A673 (cell line): ENCODE results near the gene GLRA2. TPM values are rescaled to one million over a fixed set of nuclear protein-coding genes. Genes with fewer than 3 reads are reported as not detected.

Source experiments
- BruUV-seq: library from RNA; stranded (reverse); fragments of 400-500 nt; replicated peaks from 2 replicates; lab custom pipeline; 2021; lab: Mats Ljungman, UMichigan
- CTCF ChIA-PET: fragments of 300-600 bp; sonication (Branson Sonifier 250); formaldehyde crosslinking; loops from one replicate; lab custom pipeline; 2022; ENCODE audit warnings: antibody characterized with exemption; lab: Charles Lee
- POLR2A ChIA-PET: fragments of 300-600 bp; sonication (Branson Sonifier 250); formaldehyde crosslinking; loops from one replicate; lab custom pipeline; 2022; ENCODE audit warnings: antibody characterized with exemption; ENCODE audit not compliant: low non-redundant PET; lab: Charles Lee
- DNase-seq: peaks from one replicate; pipeline ENCODE4 v3.0.0-alpha.2; 2015; ENCODE audit warnings: low spot score
- H3K27ac ChIP-seq: fragments of 200-600 bp; sonication (generic); 2 replicates; pipeline ENCODE4 v1.5.1; 2016; ENCODE audit warnings: mixed run types, low read depth, mild to moderate bottlenecking, mixed read lengths, antibody characterized with exemption, low read length; ENCODE audit not compliant: poor library complexity, severe bottlenecking
- H3K27me3 ChIP-seq: fragments of 200-600 bp; sonication (generic); replicated peaks from 2 replicates; pipeline ENCODE4 v1.6.1; 2017; ENCODE audit warnings: mixed run types, low read depth, mild to moderate bottlenecking, mixed read lengths, antibody characterized with exemption, low read length; ENCODE audit not compliant: insufficient read depth, poor library complexity
- H3K36me3 ChIP-seq: fragments of 200-600 bp; sonication (generic); 2 replicates; pipeline ENCODE4 v1.6.1; 2016; ENCODE audit warnings: mixed run types, mild to moderate bottlenecking, mixed read lengths, antibody characterized with exemption, low read length; ENCODE audit not compliant: insufficient read depth, poor library complexity, severe bottlenecking
- H3K4me1 ChIP-seq: fragments of 200-600 bp; sonication (generic); 2 replicates; pipeline ENCODE4 v1.6.1; 2017; ENCODE audit warnings: mixed run types, mild to moderate bottlenecking, mixed read lengths, antibody characterized with exemption, low read length; ENCODE audit not compliant: insufficient read depth, poor library complexity, severe bottlenecking
- H3K4me3 ChIP-seq: fragments of 200-600 bp; sonication (generic); 2 replicates; pipeline ENCODE4 v1.5.1; 2016; ENCODE audit warnings: low read depth, mixed run types, mild to moderate bottlenecking, mixed read lengths, low read length; ENCODE audit not compliant: poor library complexity, severe bottlenecking
- H3K9me3 ChIP-seq: fragments of 200-600 bp; sonication (generic); 2 replicates; pipeline ENCODE4 v1.6.1; 2016; ENCODE audit warnings: mixed run types, low read depth, mild to moderate bottlenecking, mixed read lengths, antibody characterized with exemption, low read length; ENCODE audit not compliant: poor library complexity, severe bottlenecking
- EZH2 ChIP-seq: fragments of 200-600 bp; sonication (generic); IDR thresholded peaks from 2 replicates; pipeline ENCODE4 v1.6.1; 2017; ENCODE audit warnings: borderline replicate concordance, low read depth, mild to moderate bottlenecking, mixed read lengths, antibody characterized with exemption, low read length; ENCODE audit not compliant: poor library complexity, severe bottlenecking
- intact Hi-C: fragments of 100-400 bp; cut with micrococcal nuclease; formaldehyde crosslinking; loops from one replicate; pipeline ENCODE4 v1.10.0; 2022; ENCODE audit not compliant: unreplicated experiment
- total RNA-seq: library from RNA; stranded (reverse); gene quantifications from 2 replicates; pipeline ENCODE4 v1.2.3, GENCODE V29; 2021
- TF ChIP-seq, protein P1 (sequence below): fragments of 300-800, 200-600 bp; sonication (generic); conservative IDR thresholded peaks from 2 replicates; pipeline ENCODE4 v1.5.1; 2017; ENCODE audit warnings: low read depth, mild to moderate bottlenecking, antibody characterized with exemption, low read length, moderate library complexity, mixed read lengths

The GLRA2 gene
- total RNA-seq, 1 experiment from 2014 or later: not detected

DNA sequence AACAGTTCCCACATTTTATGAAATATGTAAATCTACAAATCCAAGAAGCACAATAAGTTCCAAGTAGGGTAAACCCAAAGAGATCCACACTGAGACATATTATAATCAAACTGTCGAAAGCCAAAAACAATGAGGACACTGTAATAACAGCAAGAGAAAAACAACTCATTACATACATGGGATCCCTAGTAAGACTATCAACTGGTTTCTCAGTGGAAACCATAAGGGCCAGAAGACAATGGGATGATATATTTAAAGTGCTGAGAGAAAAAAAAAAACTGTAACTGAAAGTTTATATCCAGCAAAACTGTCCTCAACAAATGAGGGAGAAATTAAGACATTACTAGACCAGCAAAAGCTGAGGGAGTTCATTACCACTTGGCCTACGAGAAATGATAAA is 34.7 kb downstream of the GLRA2 start:
- no peaks in the 10 kb centered on the region for H3K36me3 ChIP-seq
- no peak for TF ChIP-seq EZH2
- DNase-seq: no peak
- H3K9me3 ChIP-seq: no peaks in the 10 kb centered on the region
- H3K27ac ChIP-seq: no peak overlapping the region
- CTCF ChIA-PET: no interaction called here
- intact Hi-C loops: no loop called here
- no peaks in the 10 kb centered on the region for H3K4me1 ChIP-seq
- POLR2A ChIA-PET: no interaction called here
- H3K27me3 ChIP-seq: no peaks in the 10 kb centered on the region
- H3K4me3 ChIP-seq: no peak overlapping the region
- no TSS peak for BruUV-seq

DNA sequence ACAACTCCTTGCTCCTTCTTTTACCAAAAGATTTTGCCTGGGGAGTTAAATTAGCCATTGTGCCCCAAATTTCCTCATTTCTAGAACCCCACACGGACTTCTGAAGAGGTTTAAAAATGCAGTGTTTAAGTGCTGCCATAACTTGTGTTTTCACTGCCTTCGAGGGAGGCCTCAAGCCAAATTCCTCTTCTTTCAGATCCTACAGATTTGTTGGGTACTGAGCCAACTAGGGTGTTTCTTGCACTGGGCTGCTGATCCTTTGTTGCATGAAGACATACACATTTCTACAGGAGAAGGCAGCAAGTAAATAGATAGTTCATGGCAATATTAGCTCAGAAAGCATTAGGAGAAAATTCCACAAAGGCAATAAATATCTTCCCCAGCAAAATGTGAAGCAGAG is 43.8 kb downstream of the GLRA2 start:
- intact Hi-C loops: no loop called here
- Histone ChIP-seq H3K27ac (no peak overlapping the region), H3K27me3 (no peaks in the 10 kb centered on the region), H3K4me3 (no peak overlapping the region), H3K4me1 (no peaks in the 10 kb centered on the region), H3K36me3 (no peaks in the 10 kb centered on the region), H3K9me3 (no peaks in the 10 kb centered on the region)
- no peak for TF ChIP-seq EZH2
- TF ChIP-seq, protein P1, sequence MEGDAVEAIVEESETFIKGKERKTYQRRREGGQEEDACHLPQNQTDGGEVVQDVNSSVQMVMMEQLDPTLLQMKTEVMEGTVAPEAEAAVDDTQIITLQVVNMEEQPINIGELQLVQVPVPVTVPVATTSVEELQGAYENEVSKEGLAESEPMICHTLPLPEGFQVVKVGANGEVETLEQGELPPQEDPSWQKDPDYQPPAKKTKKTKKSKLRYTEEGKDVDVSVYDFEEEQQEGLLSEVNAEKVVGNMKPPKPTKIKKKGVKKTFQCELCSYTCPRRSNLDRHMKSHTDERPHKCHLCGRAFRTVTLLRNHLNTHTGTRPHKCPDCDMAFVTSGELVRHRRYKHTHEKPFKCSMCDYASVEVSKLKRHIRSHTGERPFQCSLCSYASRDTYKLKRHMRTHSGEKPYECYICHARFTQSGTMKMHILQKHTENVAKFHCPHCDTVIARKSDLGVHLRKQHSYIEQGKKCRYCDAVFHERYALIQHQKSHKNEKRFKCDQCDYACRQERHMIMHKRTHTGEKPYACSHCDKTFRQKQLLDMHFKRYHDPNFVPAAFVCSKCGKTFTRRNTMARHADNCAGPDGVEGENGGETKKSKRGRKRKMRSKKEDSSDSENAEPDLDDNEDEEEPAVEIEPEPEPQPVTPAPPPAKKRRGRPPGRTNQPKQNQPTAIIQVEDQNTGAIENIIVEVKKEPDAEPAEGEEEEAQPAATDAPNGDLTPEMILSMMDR: no peak
- ChIA-PET POLR2A (no interaction called here), CTCF (no interaction called here)
- DNase-seq: no peak
- no TSS peak for BruUV-seq

DNA sequence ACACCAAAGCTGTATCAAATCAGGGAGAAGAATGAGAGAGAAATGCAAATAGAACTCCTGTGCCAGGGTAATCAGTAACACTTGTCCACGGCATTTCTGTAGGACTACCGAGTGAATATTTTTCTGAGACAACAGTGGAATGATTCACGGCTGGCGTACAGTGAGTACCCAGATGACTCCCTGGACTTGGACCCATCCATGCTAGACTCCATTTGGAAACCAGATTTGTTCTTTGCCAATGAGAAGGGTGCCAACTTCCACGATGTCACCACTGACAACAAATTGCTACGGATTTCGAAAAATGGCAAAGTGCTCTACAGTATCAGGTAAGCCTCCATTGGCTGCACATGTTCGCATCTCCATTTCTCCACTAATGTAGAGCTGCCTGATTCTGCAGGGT is 51.7 kb downstream of the GLRA2 start:
- ChIA-PET CTCF (no interaction called here), POLR2A (no interaction called here)
- no peak for TF ChIP-seq EZH2
- Histone ChIP-seq H3K36me3 (no peaks in the 10 kb centered on the region), H3K4me3 (no peak overlapping the region), H3K27ac (no peak overlapping the region), H3K4me1 (no peaks in the 10 kb centered on the region), H3K27me3 (no peaks in the 10 kb centered on the region), H3K9me3 (no peaks in the 10 kb centered on the region)
- no TSS peak for BruUV-seq
- intact Hi-C loops: no loop called here
- DNase-seq: no peak

DNA sequence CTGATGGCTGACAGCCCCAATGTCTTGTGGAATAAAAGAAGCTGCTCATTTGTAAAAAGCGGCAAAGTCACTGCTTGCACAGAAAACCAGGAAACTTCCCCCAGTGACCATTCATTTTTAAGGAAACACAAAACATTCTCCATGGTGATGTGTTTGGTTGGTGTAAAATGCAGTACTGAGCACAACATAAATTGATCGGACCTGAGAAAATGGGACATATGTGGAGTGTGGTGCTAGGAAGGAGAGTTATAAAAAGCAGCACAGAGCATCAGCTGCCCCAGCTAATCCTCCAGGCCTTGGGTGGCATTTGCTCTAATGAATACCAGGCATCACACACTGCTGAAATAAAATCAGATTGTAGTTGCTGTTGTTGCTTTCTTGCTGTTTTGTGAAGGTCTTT is 55.2 kb downstream of the GLRA2 start:
- intact Hi-C loops: no loop called here
- H3K9me3 ChIP-seq: no peaks in the 10 kb centered on the region
- DNase-seq: no peak
- TF ChIP-seq EZH2: no peak
- TF ChIP-seq, protein P1: no peak
- no peak overlapping the region for H3K27ac ChIP-seq
- H3K36me3 ChIP-seq: no peaks in the 10 kb centered on the region
- CTCF ChIA-PET: no interaction called here
- BruUV-seq: no TSS peak
- no peaks in the 10 kb centered on the region for H3K4me1 ChIP-seq
- POLR2A ChIA-PET: no interaction called here
- no peak overlapping the region for H3K4me3 ChIP-seq
- H3K27me3 ChIP-seq: no peaks in the 10 kb centered on the region
